ENCODE measurements around the gene CYFIP2.
"Not testable (repeated sequence)": the region's sequence is repeated elsewhere in the genome, so short reads cannot be mapped to it uniquely, and the experiment has no call there.

Gene CYFIP2

GRCh38 chr5:157265714-157266285 is at the start of gene CYFIP2:
CYFIP2 (plus strand) TSS chr5:157266123; CDS start chr5:157285362, 19,239 bp downstream.
- peak; percentile 59 for DNase-seq (ENCODE audit: low spot score)

GRCh38 chr5:157216391-157217142 is 49.4 kb upstream of the CYFIP2 start:
- no peak for DNase-seq (ENCODE audit: low spot score)

- DNase-seq (ENCODE audit: low spot score), result no peak
These were observed 48.5 kb upstream of the CYFIP2 start for GRCh38 chr5:157217289-157218024.

DNA sequence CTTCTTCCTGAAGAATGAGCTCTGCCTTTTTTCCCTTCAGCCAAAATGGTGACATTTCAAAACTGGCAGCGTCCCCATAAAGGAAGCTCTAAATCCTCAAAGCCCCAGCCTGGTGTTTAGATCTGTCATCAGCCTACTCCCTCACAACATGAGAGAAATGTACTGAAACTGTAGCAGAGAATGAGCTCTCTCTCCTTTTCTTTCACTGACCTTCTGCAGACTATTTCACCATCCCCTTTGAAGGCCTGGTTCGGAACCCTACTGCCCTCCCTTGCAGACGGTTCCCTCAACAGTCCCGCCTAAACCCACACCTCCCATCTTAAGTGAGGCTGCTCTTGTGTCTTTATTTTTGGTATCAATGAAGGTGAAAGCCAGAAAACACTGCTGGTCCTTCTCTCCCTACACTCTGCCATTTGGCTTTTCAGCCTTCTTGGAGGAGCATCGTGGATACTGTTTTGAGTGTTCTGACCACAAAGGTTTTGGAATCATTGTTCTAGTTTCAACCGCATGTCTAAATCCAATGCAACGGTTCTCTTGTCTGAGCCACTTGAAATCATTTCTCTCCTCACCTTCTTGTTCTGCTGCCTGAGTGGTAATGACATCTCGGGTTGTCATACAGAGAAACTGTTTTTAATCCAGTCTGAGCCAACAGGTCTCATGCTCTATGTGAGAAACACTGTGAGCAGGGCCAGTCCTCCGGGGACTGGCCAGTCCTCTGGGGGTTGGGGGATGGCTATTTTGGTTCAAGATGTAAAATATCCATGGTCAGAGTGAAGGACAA is 46.2 kb upstream of the CYFIP2 start:
- DNase-seq (ENCODE audit: low spot score), result no peak

- no peak for DNase-seq (ENCODE audit: low spot score)
These were observed 44.0 kb upstream of the CYFIP2 start for GRCh38 chr5:157221959-157222358.

DNA sequence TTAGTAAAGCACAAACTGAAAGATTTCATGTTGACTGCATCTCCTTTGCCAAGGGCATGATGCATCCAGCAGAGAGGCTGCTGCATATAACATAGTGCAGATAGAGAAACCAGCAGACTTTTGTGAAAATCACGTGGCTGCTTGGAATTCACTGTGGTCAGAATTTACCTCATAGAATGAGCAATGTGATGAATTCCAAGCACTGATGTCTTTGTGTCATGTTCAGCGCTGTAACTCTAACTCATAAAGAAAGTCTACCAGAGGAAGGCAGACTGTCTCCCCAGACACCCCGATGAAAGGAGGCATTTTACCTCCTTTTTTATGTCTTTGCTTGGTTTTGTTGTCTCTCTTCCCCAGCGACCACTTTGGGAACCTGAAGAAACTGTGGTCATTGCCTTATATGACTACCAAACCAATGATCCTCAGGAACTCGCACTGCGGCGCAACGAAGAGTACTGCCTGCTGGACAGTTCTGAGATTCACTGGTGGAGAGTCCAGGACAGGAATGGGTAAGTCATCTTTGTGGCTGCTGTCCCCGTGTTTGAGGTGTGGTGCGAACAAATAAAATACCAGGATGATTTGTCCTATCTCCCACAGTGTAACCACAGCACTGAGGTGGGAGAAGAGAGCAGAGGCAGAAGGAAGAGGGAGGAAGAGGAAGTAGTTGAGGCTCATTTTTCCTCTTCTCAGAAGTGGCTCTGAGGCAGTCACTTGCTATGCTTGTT is 43.3 kb upstream of the CYFIP2 start:
- no peak for DNase-seq (ENCODE audit: low spot score)

- DNase-seq (ENCODE audit: low spot score), result no peak
These were observed 40.2 kb upstream of the CYFIP2 start for GRCh38 chr5:157225469-157226422.

GRCh38 chr5:157230610-157231009 is 35.3 kb upstream of the CYFIP2 start:
- no peak for DNase-seq (ENCODE audit: low spot score)

DNA sequence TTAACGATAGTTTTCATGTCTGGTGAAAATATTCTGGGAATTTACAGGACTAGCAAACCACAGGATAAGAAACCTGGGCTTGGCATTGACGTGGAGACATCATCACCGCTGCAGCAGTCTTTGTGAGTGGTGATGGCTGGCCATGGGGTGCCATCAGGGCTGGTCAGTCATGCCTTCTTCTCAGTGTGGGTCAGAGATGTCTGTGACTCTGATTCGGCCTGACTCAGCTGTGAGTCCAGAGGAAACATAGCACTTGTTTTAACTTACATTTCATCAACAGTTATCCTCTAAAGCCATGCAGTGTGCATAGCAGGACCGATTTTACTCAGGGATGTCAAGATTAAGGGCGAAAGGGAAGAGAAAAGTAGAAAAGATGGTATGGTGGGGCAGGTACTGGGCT is 33.2 kb upstream of the CYFIP2 start:
- DNase-seq (ENCODE audit: low spot score), result no peak

GRCh38 chr5:157233515-157233914 is 32.4 kb upstream of the CYFIP2 start:
- no peak for DNase-seq (ENCODE audit: low spot score)

DNA sequence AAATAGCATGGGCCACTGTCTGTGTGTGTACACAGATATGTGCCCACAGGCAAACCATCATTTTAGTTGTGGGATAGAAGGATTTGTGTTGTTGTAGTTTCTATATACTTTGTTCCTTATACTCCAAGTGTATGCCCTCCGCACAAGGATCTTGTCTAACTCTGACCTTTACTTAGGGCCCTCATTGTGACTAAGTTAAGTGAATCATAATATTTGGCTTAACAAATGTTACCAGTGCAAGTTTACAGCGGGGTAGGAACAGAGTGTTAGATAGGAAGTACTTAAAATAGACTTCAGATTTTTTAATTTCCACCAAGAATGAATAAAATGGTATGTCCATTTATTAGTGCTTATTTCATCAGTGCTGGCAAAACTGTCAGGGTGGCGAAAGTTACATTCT is 29.5 kb upstream of the CYFIP2 start:
- DNase-seq (ENCODE audit: low spot score), result no peak

DNA sequence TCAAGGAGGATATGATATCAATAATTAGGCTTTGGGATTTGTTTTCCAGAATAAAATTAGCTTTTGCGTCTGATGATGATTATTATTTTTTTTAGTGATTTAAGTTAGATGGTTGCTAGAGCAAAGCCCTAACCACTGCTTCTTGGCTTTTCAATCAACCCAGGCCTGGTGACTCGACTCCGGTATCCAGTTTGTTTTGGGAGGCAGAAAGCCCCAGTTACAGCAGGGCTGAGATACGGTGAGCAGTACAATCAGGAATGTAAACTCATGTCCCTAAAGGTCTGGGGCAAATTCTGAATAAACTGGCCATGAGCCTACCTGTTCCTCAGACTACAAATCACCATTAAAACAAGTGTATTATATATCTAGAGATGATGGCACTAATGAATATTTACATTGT is 24.4 kb upstream of the CYFIP2 start:
- DNase-seq (ENCODE audit: low spot score), result no peak

- DNase-seq (ENCODE audit: low spot score), result not testable (repeated sequence)
These were observed 21.2 kb upstream of the CYFIP2 start for GRCh38 chr5:157244704-157245103.

GRCh38 chr5:157245476-157245875 is 20.4 kb upstream of the CYFIP2 start:
- no peak for DNase-seq (ENCODE audit: low spot score)

DNA sequence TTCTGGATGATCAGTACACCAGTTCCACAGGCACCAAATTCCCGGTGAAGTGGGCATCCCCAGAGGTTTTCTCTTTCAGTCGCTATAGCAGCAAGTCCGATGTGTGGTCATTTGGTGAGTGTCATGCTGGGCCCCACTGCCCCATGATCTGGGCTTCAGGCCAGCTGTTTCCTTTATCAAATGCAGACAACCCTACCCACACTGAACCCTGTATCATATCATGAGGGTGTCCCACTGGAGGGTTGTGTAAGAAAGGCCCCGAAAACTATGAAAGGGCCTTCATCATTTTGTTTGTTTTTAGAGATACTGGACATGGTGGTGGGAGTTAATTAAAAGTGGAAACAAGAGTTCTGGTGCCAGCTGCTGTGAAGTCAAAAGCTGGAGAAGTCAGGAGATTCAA is 20.0 kb upstream of the CYFIP2 start:
- DNase-seq (ENCODE audit: low spot score), result no peak

DNA sequence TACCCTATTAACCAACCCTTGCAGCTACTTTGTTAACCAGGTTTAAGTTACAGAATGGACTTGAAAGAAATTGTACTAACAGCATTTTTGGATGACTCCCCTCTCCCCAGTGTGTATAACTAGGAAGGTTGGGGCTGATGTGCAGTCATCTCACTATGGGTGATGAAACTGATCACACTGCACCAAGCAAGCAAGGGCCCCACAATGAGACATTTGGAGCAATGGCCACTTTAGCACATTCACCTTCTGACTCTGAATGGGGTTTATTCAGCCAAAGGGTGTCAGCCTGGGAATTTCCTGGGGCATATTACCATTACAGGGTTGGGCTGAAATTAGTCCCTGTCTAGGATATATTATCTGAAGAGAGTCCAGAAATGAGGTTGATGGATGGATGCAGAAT is 18.7 kb upstream of the CYFIP2 start:
- DNase-seq (ENCODE audit: low spot score), result no peak

DNA sequence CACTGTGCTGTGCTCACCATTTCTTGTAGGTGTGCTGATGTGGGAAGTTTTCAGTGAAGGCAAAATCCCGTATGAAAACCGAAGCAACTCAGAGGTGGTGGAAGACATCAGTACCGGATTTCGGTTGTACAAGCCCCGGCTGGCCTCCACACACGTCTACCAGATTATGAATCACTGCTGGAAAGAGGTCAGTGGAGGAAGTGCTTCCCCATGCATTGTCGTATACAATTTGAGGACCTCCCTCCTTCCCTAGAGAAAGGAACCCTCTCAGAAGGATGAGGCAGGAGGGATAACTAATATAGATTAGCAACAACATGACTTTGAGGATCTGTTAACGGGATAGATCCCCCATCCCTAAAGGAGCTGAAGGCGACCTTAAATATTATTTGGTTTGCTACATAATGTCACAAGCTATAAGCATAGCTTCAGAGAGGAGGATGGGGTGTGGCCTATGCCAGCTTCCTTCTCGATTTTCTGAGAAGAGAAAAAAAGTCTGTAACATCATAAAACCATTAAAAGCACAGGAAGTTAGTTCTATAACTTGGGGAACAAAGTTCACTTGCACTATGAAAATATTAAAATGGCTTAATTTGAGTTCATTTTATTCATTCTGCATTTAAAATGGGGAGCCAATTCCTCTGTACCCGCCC is 17.0 kb upstream of the CYFIP2 start:
- no peak for DNase-seq (ENCODE audit: low spot score)

DNA sequence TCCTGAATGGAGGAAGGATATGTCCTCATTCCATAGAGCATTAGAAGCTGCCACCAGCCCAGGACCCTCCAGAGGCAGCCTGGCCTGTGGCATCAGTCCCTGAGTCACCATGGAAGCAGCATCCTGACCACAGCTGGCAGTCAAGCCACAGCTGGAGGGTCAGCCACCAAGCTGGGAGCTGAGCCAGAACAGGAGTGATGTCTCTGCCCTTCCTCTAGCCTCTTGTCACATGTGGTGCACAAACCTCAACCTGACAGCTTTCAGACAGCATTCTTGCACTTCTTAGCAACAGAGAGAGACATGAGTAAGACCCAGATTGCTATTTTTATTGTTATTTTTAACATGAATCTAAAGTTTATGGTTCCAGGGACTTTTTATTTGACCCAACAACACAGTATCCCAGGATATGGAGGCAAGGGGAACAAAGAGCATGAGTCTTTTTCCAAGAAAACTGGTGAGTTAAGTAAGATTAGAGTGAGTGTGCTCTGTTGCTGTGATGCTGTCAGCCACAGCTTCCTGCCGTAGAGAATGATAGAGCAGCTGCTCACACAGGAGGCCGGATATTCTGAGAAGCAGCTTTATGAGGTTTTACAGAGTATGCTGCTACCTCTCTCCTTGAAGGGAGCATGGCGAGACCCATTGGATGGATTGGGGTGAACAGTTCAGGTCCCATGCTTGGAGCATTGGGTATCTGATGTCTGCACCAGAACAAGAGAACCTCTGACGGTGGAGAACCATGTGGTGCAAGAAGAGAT is 13.0 kb upstream of the CYFIP2 start:
- no peak for DNase-seq (ENCODE audit: low spot score)

DNA sequence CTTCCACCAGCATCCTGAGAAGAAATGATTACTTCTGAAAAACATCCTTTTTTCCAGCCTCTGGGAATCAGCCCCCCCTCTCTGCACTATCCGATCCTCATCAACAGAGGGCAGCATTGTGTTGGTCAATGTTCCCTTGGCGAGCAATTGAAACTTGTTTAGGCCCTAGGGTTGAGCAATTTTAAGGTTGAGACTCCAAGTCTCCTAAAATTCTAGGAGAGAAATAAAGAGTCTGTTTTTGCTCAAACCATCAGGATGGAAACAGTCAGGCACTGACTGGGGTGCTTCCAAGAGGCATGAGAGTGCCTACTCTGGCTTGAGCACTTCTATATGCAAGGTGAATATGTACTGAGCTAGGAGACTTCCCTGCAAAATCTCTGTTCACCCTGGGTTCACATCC is 12.4 kb upstream of the CYFIP2 start:
- DNase-seq (ENCODE audit: low spot score), result peak; percentile 70
